ENCODE data around the gene RFX8.
"Not testable (repeated sequence)": the region's sequence is repeated elsewhere in the genome, so short reads cannot be mapped to it uniquely, and the experiment has no call there.

Gene RFX8

GRCh38 chr2:101356521-101356920 is 118.4 kb downstream of the RFX8 start:
- Histone ChIP-seq H3K27ac (ENCODE audit: poor library complexity, severe bottlenecking) (peak overlapping the region; percentile 98), H3K27me3 (ENCODE audit: insufficient read depth, poor library complexity, severe bottlenecking) (no peaks in the 10 kb centered on the region), H3K4me1 (ENCODE audit: insufficient read depth, poor library complexity, severe bottlenecking) (peaks cover 48% of the 10 kb centered on the region), H3K36me3 (ENCODE audit: low read depth) (no peaks in the 10 kb centered on the region), H3K4me3 (ENCODE audit: severe bottlenecking) (no peak overlapping the region), H3K9me3 (ENCODE audit: severe bottlenecking) (no peaks in the 10 kb centered on the region)
- ATAC-seq (ENCODE audit: low read depth) (peak; percentile 50), DNase-seq (ENCODE audit: low spot score) (no peak)
- no peak for TF ChIP-seq CTCF (IDR thresholded peaks at IDR 0.05; ENCODE audit: poor library complexity, severe bottlenecking)

GRCh38 chr2:101356055-101356454 is 118.9 kb downstream of the RFX8 start:
- peak; percentile 9; the same call in 2 of the 3 replicates for ATAC-seq (ENCODE audit: low read depth)
- Histone ChIP-seq H3K27ac (ENCODE audit: poor library complexity, severe bottlenecking) (peak overlapping the region; percentile 98), H3K9me3 (ENCODE audit: severe bottlenecking) (no peaks in the 10 kb centered on the region), H3K36me3 (ENCODE audit: low read depth) (no peaks in the 10 kb centered on the region), H3K4me3 (ENCODE audit: severe bottlenecking) (no peak overlapping the region), H3K4me1 (ENCODE audit: insufficient read depth, poor library complexity, severe bottlenecking) (peaks cover 43% of the 10 kb centered on the region), H3K27me3 (ENCODE audit: insufficient read depth, poor library complexity, severe bottlenecking) (no peaks in the 10 kb centered on the region)
- DNase-seq (ENCODE audit: low spot score) = no peak
- TF ChIP-seq CTCF (IDR thresholded peaks at IDR 0.05; ENCODE audit: poor library complexity, severe bottlenecking) = no peak

- DNase-seq (ENCODE audit: low spot score) (no peak), ATAC-seq (ENCODE audit: low read depth) (peak; percentile 66)
- no peak for TF ChIP-seq CTCF (IDR thresholded peaks at IDR 0.05; ENCODE audit: poor library complexity, severe bottlenecking)
- Histone ChIP-seq H3K27me3 (ENCODE audit: insufficient read depth, poor library complexity, severe bottlenecking) (no peaks in the 10 kb centered on the region), H3K4me3 (ENCODE audit: severe bottlenecking) (no peak overlapping the region), H3K9me3 (ENCODE audit: severe bottlenecking) (no peaks in the 10 kb centered on the region), H3K36me3 (ENCODE audit: low read depth) (no peaks in the 10 kb centered on the region), H3K4me1 (ENCODE audit: insufficient read depth, poor library complexity, severe bottlenecking) (peaks cover 38% of the 10 kb centered on the region), H3K27ac (ENCODE audit: poor library complexity, severe bottlenecking) (peak overlapping the region; percentile 98)
Observed at GRCh38 chr2:101355401-101356054, 119.4 kb downstream of the RFX8 start.

GRCh38 chr2:101354420-101355311 is 120.2 kb downstream of the RFX8 start:
- peak overlapping the region; percentile 98 for H3K27ac ChIP-seq (ENCODE audit: poor library complexity, severe bottlenecking)

GRCh38 chr2:101352631-101353030 is 122.3 kb downstream of the RFX8 start:
- H3K36me3 ChIP-seq (ENCODE audit: low read depth); H3K4me3 ChIP-seq (ENCODE audit: severe bottlenecking); H3K27ac ChIP-seq (ENCODE audit: poor library complexity, severe bottlenecking); H3K27me3 ChIP-seq (ENCODE audit: insufficient read depth, poor library complexity, severe bottlenecking); ATAC-seq (ENCODE audit: low read depth); DNase-seq (ENCODE audit: low spot score); H3K9me3 ChIP-seq (ENCODE audit: severe bottlenecking): not testable (repeated sequence)
- H3K4me1 ChIP-seq (ENCODE audit: insufficient read depth, poor library complexity, severe bottlenecking) = peaks cover 24% of the 10 kb centered on the region

More at GRCh38 chr2:101354420-101355311, 120.2 kb downstream of the RFX8 start:
- Histone ChIP-seq H3K27me3 (ENCODE audit: insufficient read depth, poor library complexity, severe bottlenecking) (no peaks in the 10 kb centered on the region), H3K36me3 (ENCODE audit: low read depth) (no peaks in the 10 kb centered on the region), H3K4me3 (ENCODE audit: severe bottlenecking) (no peak overlapping the region), H3K9me3 (ENCODE audit: severe bottlenecking) (no peaks in the 10 kb centered on the region), H3K4me1 (ENCODE audit: insufficient read depth, poor library complexity, severe bottlenecking) (peaks cover 30% of the 10 kb centered on the region)
- ATAC-seq (ENCODE audit: low read depth) = no peak
- no peak for DNase-seq (ENCODE audit: low spot score)
- TF ChIP-seq CTCF (IDR thresholded peaks at IDR 0.05; ENCODE audit: poor library complexity, severe bottlenecking) = no peak
